Measurements from ENCODE around the gene PDCD5. TPM values are rescaled to one million over a fixed set of nuclear protein-coding genes. Genes with fewer than 3 reads are reported as not detected.
A peak's percentile ranks its signal among the peaks of the same experiment; 100 is the strongest.
"Not testable (repeated sequence)": the region's sequence is repeated elsewhere in the genome, so short reads cannot be mapped to it uniquely, and the experiment has no call there.

Gene PDCD5
- total RNA-seq, 4 donors from 2014 or later = 97.3 to 127 (median 110) TPM

DNA sequence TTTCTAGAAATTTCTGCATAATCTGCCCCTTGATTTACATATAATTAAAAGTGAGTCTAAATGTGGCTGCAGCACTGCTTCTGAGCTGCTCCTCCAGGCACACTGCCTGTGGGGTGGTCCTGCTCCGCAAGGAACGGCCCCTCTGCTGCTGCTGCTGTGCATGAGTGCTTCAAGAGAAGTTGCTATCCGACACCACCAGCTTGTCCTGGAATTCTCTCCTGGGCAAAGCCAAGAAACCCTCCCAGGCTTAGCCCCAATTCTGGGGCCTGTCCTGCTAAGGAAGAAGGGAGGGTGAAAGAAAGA is 7.5 kb upstream of the PDCD5 start:
- Histone ChIP-seq H3K9me3 (no peaks in the 10 kb centered on the region), H3K27me3 (peaks cover 0 to 25% (median 0%) of the 10 kb centered on the region in 4 donors), H3K36me3 (no peaks in the 10 kb centered on the region), H3K4me1 (peaks cover 0 to 6% (median 0%) of the 10 kb centered on the region in 3 donors), H3K27ac (no peak overlapping the region), H3K4me3 (no peak overlapping the region)
- no peak for DNase-seq
- no peak for TF ChIP-seq POLR2A (IDR thresholded peaks at IDR 0.05)
- TF ChIP-seq, protein P1, sequence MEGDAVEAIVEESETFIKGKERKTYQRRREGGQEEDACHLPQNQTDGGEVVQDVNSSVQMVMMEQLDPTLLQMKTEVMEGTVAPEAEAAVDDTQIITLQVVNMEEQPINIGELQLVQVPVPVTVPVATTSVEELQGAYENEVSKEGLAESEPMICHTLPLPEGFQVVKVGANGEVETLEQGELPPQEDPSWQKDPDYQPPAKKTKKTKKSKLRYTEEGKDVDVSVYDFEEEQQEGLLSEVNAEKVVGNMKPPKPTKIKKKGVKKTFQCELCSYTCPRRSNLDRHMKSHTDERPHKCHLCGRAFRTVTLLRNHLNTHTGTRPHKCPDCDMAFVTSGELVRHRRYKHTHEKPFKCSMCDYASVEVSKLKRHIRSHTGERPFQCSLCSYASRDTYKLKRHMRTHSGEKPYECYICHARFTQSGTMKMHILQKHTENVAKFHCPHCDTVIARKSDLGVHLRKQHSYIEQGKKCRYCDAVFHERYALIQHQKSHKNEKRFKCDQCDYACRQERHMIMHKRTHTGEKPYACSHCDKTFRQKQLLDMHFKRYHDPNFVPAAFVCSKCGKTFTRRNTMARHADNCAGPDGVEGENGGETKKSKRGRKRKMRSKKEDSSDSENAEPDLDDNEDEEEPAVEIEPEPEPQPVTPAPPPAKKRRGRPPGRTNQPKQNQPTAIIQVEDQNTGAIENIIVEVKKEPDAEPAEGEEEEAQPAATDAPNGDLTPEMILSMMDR (IDR thresholded peaks at IDR 0.05) = no peak
- WGBS, 2 donors = 100% methylated on average over 1 of the region's 3 CpGs; no CpG with 5 or more reads in 1 of the 2 donors
- intact Hi-C loops (cut with DNase I) = no loop called here

DNA sequence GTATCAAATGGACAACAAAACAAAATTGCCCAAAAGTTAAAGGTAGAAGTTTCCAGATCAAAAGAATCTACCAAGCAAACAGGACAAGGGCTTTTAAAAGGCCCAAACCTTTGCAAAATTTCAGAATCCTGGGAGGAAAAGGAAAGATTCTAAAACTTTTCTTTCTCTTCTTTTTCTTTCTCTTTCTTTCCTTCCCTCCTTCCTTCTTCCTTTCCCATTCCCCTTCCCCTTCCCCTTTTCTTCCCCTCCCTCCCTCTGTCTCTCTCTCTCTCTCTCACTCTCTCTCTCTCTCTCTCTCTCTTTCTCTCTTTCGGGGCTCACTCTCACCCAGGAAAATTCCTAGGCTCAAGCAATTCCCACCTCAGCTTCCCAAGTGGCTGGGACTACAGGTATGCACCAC is 4.2 kb upstream of the PDCD5 start:
- Histone ChIP-seq H3K4me1 (peaks cover 0 to 11% (median 0%) of the 10 kb centered on the region in 3 donors), H3K36me3 (no peaks in the 10 kb centered on the region), H3K4me3 (no peak overlapping the region), H3K27me3 (no peaks in the 10 kb centered on the region), H3K27ac (no peak overlapping the region), H3K9me3 (no peaks in the 10 kb centered on the region)
- DNase-seq = no peak
- 81 to 89% methylated on average over 1 of the region's 1 CpG for WGBS, 2 donors
- intact Hi-C loops (cut with DNase I) = no loop called here
- no peak for TF ChIP-seq POLR2A (IDR thresholded peaks at IDR 0.05)
- TF ChIP-seq, protein P1 (IDR thresholded peaks at IDR 0.05) = no peak

DNA sequence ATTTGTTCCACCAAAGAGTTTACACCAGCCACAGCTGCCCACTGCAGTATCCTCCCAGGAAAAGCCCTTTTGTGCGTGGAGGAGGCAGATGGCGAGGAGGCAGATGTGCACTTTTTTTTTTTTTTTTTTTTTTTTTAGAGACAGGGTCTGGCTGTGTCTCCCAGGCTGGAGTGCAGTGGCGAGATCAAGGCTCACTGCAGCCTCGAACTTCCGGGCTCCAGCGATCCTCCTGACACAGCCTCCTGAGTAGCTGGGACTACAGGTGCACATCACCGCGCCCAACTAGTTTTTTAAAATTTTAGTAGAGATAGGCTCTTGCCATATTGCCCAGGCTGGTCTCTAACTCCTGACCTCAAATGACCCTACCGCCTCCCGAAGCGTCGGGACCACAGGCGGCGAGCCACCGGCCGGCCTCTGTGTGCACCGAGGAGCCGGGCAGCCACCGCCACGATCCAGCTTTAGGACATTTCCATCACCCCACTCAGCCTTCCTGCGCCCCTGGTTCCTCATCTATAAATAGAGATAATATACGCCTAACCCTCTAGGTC is 563 bp upstream of the PDCD5 start:
- Histone ChIP-seq H3K27ac (peak overlapping the region; percentile 83 to 95 (median 90)), H3K27me3 (no peaks in the 10 kb centered on the region), H3K9me3 (no peaks in the 10 kb centered on the region), H3K36me3 (peaks cover 0 to 30% (median 6%) of the 10 kb centered on the region in 3 donors), H3K4me1 (peaks cover 0 to 27% (median 10%) of the 10 kb centered on the region in 3 donors), H3K4me3 (peak overlapping the region; percentile 67 to 97 (median 84))
- intact Hi-C loops (cut with DNase I) = no loop called here
- 22 to 56% methylated on average over 3 to 22 of the region's 22 CpGs for WGBS, 2 donors
- no peak for DNase-seq
- TF ChIP-seq POLR2A (IDR thresholded peaks at IDR 0.05) = no peak
- TF ChIP-seq, protein P1 (IDR thresholded peaks at IDR 0.05) = no peak

DNA sequence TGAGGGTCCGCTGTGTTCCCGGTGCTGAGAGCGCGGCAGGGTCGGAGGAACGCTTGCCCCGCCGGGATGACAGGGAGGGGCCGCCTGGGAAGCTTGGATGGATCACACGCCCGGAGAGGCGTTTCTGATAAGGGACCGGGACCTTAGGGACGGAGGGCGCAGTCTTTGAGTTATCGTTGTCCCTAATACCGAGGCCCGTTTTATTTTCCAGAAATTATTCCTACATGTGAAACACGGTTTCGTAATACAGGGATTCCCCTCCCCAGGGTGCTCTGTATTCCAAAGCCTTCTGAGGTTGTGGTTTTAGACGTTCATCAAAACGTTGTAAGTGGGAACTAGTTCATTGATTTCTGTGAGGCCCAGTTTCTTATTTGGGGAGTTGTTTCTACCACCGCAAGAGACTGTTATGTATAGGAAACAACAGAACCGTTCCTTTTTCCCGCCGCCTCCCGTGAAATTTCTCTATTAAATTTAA is 752 bp downstream of the PDCD5 start:
- intact Hi-C loops (cut with DNase I) = no loop called here
- Histone ChIP-seq H3K27ac (peak overlapping the region; percentile 83 to 95 (median 90)), H3K36me3 (peaks cover 0 to 44% (median 6%) of the 10 kb centered on the region in 3 donors), H3K4me3 (peak overlapping the region; percentile 67 to 97 (median 84)), H3K9me3 (no peaks in the 10 kb centered on the region), H3K27me3 (no peaks in the 10 kb centered on the region), H3K4me1 (peaks cover 0 to 27% (median 10%) of the 10 kb centered on the region in 3 donors)
- TF ChIP-seq, protein P1 (IDR thresholded peaks at IDR 0.05) = no peak
- TF ChIP-seq POLR2A (IDR thresholded peaks at IDR 0.05) = no peak
- DNase-seq = no peak
- WGBS, 2 donors = 2 to 5% methylated on average over 12 to 14 of the region's 27 CpGs

DNA sequence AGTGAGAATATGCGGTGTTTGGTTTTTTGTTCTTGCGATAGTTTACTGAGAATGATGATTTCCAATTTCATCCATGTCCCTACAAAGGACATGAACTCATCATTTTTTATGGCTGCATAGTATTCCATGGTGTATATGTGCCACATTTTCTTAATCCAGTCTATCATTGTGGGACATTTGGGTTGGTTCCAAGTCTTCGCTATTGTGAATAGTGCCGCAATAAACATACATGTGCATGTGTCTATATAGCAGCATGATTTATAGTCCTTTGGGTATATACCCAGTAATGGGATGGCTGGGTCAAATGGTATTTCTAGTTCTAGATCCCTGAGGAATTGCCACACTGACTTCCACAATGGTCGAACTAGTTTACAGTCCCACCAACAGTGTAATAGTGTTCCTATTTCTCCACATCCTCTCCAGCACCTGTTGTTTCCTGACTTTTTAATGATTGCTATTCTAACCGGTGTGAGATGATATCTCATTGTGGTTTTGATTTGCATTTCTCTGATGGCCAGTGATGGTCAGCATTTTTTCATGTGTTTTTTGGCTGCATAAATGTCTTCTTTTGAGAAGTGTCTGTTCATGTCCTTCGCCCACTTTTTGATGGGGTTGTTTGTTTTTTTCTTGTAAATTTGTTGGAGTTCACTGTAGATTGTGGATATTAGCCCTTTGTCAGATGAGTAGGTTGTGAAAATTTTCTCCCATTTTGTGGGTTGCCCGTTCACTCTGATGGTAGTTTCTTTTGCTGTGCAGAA is 6.9 kb downstream of the PDCD5 start:
- intact Hi-C loops (cut with DNase I); H3K9me3 ChIP-seq; H3K27ac ChIP-seq; DNase-seq; H3K4me3 ChIP-seq; H3K4me1 ChIP-seq; H3K27me3 ChIP-seq: not testable (repeated sequence)
- 95 to 99% methylated on average over 6 of the region's 8 CpGs for WGBS, 2 donors
- peaks cover 0 to 65% (median 6%) of the 10 kb centered on the region in 3 donors for H3K36me3 ChIP-seq
